Endothelial cell (in vitro differentiated cells): ENCODE results near the gene PRPF40A. TPM values are rescaled to one million over a fixed set of nuclear protein-coding genes. Genes with fewer than 3 reads are reported as not detected.
"Not testable (repeated sequence)": the region's sequence is repeated elsewhere in the genome, so short reads cannot be mapped to it uniquely, and the experiment has no call there.

Experiments
- DNase-seq: peaks from one replicate; pipeline ENCODE4 v3.0.0; 2021; ENCODE audit warnings: low spot score
- H3K27ac Mint-ChIP-seq: one replicate; pipeline ENCODE4 v1.8.0; 2021; ENCODE audit warnings: mixed read lengths, inconsistent platforms; ENCODE audit not compliant: unreplicated experiment
- H3K27me3 Mint-ChIP-seq: one replicate; pipeline ENCODE4 v1.8.0; 2021; ENCODE audit warnings: mild to moderate bottlenecking, moderate library complexity, mixed read lengths, inconsistent platforms; ENCODE audit not compliant: unreplicated experiment
- H3K36me3 Mint-ChIP-seq: one replicate; pipeline ENCODE4 v1.8.0; 2021; ENCODE audit warnings: mild to moderate bottlenecking, low read depth, mixed read lengths, inconsistent platforms; ENCODE audit not compliant: unreplicated experiment
- H3K4me1 Mint-ChIP-seq: one replicate; pipeline ENCODE4 v1.8.0; 2021; ENCODE audit warnings: mild to moderate bottlenecking, mixed read lengths, inconsistent platforms; ENCODE audit not compliant: unreplicated experiment
- H3K4me3 Mint-ChIP-seq: one replicate; pipeline ENCODE4 v1.8.0; 2021; ENCODE audit warnings: mild to moderate bottlenecking, mixed read lengths, inconsistent platforms; ENCODE audit not compliant: unreplicated experiment
- H3K9me3 Mint-ChIP-seq: one replicate; pipeline ENCODE4 v1.8.0; 2021; ENCODE audit warnings: mixed read lengths, inconsistent platforms; ENCODE audit not compliant: unreplicated experiment
- total RNA-seq: library from RNA; stranded (reverse); fragmentation: NEBNext Ultra II Directional; extraction: Animal tissue kit (Norgen Biotek cat#: 25700); gene quantifications from one replicate; pipeline ENCODE4 v1.2.1, GENCODE V29; 2021; ENCODE audit not compliant: unreplicated experiment
- TF ChIP-seq, protein P1 (sequence below): fragments of 200-600 bp; sonication (generic); IDR thresholded peaks from one replicate; pipeline ENCODE4 v1.5.0; 2021; ENCODE audit warnings: antibody characterized with exemption; ENCODE audit not compliant: unreplicated experiment

Gene PRPF40A
- total RNA-seq, 1 donor from 2014 or later: 128 TPM

DNA sequence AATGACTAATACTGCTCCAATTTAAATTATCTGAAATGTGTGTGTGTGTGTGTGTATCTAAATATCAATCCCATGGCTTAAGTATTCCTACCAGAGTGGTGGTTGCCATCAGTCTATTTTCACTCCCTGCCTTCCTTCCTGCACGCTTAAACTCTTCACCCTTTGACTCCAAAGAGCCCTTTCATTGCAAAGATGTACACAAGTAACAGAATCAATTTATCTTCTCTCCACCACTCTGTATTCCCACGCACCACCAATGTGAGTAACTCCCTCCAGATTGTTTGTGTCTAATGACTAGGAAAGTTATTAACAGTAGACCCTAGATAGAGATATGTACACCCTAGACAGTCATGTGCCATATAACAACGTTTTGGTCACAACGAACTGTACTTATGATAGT is 44.0 kb upstream of the PRPF40A start:
- Mint-ChIP-seq H3K27me3 (no peaks in the 10 kb centered on the region), H3K27ac (no peak overlapping the region), H3K36me3 (peaks cover 4% of the 10 kb centered on the region), H3K9me3 (no peaks in the 10 kb centered on the region), H3K4me1 (no peaks in the 10 kb centered on the region), H3K4me3 (no peak overlapping the region)
- no peak for DNase-seq
- TF ChIP-seq, protein P1, sequence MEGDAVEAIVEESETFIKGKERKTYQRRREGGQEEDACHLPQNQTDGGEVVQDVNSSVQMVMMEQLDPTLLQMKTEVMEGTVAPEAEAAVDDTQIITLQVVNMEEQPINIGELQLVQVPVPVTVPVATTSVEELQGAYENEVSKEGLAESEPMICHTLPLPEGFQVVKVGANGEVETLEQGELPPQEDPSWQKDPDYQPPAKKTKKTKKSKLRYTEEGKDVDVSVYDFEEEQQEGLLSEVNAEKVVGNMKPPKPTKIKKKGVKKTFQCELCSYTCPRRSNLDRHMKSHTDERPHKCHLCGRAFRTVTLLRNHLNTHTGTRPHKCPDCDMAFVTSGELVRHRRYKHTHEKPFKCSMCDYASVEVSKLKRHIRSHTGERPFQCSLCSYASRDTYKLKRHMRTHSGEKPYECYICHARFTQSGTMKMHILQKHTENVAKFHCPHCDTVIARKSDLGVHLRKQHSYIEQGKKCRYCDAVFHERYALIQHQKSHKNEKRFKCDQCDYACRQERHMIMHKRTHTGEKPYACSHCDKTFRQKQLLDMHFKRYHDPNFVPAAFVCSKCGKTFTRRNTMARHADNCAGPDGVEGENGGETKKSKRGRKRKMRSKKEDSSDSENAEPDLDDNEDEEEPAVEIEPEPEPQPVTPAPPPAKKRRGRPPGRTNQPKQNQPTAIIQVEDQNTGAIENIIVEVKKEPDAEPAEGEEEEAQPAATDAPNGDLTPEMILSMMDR: no peak

DNA sequence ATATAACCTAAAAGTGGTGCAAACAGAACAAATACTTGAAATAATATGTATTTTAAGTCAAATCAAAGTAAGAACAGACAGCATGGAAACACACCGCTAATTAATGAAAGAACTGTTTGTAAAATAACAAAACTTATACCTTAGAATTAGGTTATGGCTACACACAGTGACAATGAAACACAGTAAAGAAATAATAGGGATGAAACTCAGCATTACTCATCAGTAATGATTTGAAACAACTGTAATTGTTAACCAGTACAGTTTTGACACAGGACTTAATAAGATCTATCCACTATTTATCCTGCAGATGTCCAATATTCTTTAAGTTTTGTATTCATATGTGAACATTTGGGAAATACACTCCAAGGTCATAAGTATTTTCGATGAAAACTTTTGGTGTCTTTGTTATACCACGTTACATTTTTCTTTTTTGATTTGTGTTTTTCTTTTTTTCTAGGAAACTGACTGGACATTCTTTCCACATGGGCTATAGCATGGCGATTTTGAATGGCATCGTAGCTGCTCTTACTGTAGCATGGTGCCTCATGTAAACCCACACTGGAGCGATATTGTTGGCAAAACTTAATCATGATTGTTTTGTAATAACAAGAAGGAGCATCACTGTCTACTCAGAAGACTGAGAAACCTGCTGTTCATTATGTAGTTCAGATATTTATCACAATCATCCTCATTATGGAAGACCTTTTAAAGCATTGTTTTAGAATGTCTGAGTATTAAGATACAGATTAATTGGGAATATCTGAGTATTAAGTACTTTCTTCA is 42.2 kb upstream of the PRPF40A start:
- Mint-ChIP-seq H3K36me3 (peaks cover 7% of the 10 kb centered on the region), H3K27me3 (peaks cover 2% of the 10 kb centered on the region), H3K27ac (no peak overlapping the region), H3K4me1 (no peaks in the 10 kb centered on the region), H3K9me3 (no peaks in the 10 kb centered on the region), H3K4me3 (no peak overlapping the region)
- TF ChIP-seq, protein P1: no peak
- no peak for DNase-seq

DNA sequence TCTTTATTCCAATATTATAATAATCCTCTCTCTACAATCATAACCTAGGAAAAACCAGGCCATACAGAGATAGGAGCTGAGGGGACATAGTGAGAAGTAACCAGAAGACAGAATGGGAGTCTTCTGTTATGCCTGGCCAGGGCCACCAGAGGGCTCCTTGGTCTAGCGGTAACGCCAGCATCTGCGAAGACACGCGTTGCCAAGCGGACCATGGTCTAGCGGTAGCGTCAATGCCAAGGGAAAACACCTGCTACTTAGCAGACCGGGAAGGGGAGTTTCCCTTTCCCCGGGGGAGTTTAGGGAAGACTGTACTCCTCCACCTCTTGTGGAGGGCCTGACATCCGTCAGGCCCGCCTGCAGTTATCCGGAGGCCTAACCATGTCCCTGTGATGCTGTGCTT is 37.8 kb upstream of the PRPF40A start:
- peak; percentile 56 for DNase-seq
- Mint-ChIP-seq H3K4me1 (no peaks in the 10 kb centered on the region), H3K27ac (no peak overlapping the region), H3K27me3 (peaks cover 2% of the 10 kb centered on the region), H3K9me3 (no peaks in the 10 kb centered on the region), H3K36me3 (peaks cover 3% of the 10 kb centered on the region), H3K4me3 (no peak overlapping the region)
- TF ChIP-seq, protein P1: peak; percentile 59

DNA sequence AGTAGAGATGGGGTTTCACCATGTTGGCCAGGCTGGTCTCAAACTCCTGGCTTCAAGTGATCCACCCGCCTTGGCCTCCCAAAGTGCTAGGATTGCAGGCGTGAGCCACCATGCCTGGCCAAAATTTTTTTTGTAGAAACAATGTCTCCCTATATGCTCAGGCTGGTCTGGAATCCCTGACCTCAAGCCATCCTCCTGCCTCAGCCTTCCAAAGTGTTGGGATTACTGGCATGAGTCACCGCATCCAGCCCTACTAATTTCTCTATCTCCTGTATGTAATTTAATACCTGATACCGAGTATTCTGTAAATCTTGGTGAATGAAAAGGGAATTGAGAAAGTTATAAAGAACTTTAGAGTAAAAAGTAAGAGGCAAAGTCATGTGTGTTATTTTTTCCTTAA is 30.5 kb upstream of the PRPF40A start:
- not testable (repeated sequence) for H3K9me3 Mint-ChIP-seq, H3K36me3 Mint-ChIP-seq, H3K27ac Mint-ChIP-seq, DNase-seq, H3K27me3 Mint-ChIP-seq, H3K4me1 Mint-ChIP-seq, H3K4me3 Mint-ChIP-seq

DNA sequence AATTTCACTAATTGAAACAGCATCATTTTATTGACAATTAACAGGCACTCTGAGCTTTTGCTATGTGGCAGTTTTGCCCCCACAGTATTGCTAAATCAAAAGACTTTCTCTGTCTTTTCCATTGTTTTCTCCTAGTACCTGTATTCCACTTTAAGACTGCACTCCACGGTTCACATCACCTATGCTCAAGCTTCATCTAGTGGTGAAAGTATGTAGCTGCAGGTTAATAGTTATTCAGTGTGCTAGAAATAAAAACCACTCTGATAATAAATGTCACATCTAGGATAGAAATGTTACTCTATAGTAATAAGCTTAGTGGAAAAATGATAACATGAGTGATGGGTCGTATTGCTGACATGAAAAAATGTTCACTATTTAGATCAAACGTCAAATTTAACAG is 25.7 kb upstream of the PRPF40A start:
- DNase-seq: no peak
- no peak overlapping the region for H3K27ac Mint-ChIP-seq
- TF ChIP-seq, protein P1: peak; percentile 67
- H3K4me3 Mint-ChIP-seq: no peak overlapping the region
- H3K4me1 Mint-ChIP-seq: no peaks in the 10 kb centered on the region
- no peaks in the 10 kb centered on the region for H3K9me3 Mint-ChIP-seq
- H3K36me3 Mint-ChIP-seq: peaks cover 16% of the 10 kb centered on the region
- no peaks in the 10 kb centered on the region for H3K27me3 Mint-ChIP-seq
